A549 (cell line): ENCODE data around the gene LRRC1.

Source experiments
- TF ChIP-seq, protein P1 (sequence below): fragments of 450-650 bp; IDR thresholded peaks from 2 replicates; pipeline ENCODE4 v1.6.1; 2014; ENCODE audit warnings: antibody characterized with exemption
- TF ChIP-seq, protein P2 (sequence below): fragments of >200 bp; sonication (Bioruptor Twin); formaldehyde crosslinking; IDR thresholded peaks from 3 replicates; pipeline ENCODE4 v1.5.1; 2016

DNA sequence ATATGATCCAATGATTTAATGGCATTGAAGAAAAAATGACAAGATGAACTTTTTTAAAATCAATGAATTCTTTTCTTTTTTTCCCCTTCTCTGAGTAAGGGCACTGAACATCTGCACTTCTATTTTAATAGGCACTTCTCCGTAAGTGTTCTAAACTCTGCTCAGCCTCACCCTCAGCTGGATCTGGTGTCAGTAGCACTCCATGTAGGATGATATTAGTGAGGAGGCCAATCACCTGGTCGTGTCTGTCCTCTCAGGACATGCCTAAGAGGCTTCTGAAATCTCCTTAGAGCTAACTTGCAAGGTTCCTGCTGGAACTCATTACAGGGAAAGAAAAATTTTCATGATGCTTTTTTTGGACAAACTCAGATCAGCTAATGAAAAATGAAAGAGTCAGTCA is 167.8 kb downstream of the LRRC1 start:
- TF ChIP-seq, protein P1, sequence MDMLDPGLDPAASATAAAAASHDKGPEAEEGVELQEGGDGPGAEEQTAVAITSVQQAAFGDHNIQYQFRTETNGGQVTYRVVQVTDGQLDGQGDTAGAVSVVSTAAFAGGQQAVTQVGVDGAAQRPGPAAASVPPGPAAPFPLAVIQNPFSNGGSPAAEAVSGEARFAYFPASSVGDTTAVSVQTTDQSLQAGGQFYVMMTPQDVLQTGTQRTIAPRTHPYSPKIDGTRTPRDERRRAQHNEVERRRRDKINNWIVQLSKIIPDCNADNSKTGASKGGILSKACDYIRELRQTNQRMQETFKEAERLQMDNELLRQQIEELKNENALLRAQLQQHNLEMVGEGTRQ, result no peak
- TF ChIP-seq, protein P2, sequence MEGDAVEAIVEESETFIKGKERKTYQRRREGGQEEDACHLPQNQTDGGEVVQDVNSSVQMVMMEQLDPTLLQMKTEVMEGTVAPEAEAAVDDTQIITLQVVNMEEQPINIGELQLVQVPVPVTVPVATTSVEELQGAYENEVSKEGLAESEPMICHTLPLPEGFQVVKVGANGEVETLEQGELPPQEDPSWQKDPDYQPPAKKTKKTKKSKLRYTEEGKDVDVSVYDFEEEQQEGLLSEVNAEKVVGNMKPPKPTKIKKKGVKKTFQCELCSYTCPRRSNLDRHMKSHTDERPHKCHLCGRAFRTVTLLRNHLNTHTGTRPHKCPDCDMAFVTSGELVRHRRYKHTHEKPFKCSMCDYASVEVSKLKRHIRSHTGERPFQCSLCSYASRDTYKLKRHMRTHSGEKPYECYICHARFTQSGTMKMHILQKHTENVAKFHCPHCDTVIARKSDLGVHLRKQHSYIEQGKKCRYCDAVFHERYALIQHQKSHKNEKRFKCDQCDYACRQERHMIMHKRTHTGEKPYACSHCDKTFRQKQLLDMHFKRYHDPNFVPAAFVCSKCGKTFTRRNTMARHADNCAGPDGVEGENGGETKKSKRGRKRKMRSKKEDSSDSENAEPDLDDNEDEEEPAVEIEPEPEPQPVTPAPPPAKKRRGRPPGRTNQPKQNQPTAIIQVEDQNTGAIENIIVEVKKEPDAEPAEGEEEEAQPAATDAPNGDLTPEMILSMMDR, result no peak
